K562 (cell line): ENCODE results near the gene APP. TPM values are rescaled to one million over a fixed set of nuclear protein-coding genes. Genes with fewer than 3 reads are reported as not detected.

Experiments used
- ATAC-seq: fragments of 200-7000 bp; cut with Tn5 transposase; 3 replicates; pipeline ENCODE4 v1.9.1; 2020; ENCODE audit warnings: moderate library complexity
- BruUV-seq: library from RNA; stranded (reverse); fragments of 400-500 nt; replicated peaks from 2 replicates; lab custom pipeline; 2021; lab: Mats Ljungman, UMichigan
- CTCF ChIA-PET: fragments of 300-600 bp; formaldehyde crosslinking; extraction: SDS; loops from one replicate; lab custom pipeline; 2021; ENCODE audit warnings: low intra/inter-chr PET ratio; lab: Yijun Ruan, JAX
- POLR2A ChIA-PET: fragments of 300-600, 350-650 bp; sonication (Branson Sonifier 250); formaldehyde crosslinking; extraction: SDS; loops from one replicate; lab custom pipeline; 2021; ENCODE audit warnings: antibody characterized with exemption, inconsistent platforms; lab: Yijun Ruan, JAX
- DNase-seq, 4 experiments: peaks; one replicate each; pipeline versions ENCODE4 v3.0.0 to v3.0.0-alpha.2; 2011 to 2018; ENCODE audit warnings: low spot score in 3 of 4, mixed read lengths in 3 of 4; ENCODE audit errors: extremely low read depth in 1 of 4
- FAIRE-seq: peaks from 2 replicates; lab custom pipeline; 2011; peaks lifted over from hg19 to GRCh38; lab: Jason Lieb, UNC
- H2AFZ ChIP-seq: 2 replicates; pipeline ENCODE4 v1.6.0; 2011; ENCODE audit warnings: low read depth, low read length, control low read depth, inconsistent platforms
- H3K27ac ChIP-seq: fragments of 200-600 bp; 3 replicates; pipeline ENCODE4 v1.8.0; 2011; ENCODE audit warnings: low read depth, mild to moderate bottlenecking, control low read depth, inconsistent platforms, low read length, moderate library complexity, mixed read lengths; ENCODE audit errors: extremely low read depth
- H3K27me3 ChIP-seq, 2 experiments: fragments of 300-600 bp in 1 of 2; 2 replicates in 1 of 2; 3 replicates in 1 of 2; pipeline versions ENCODE4 v1.6.0 to v1.8.0; 2011; ENCODE audit warnings: inconsistent platforms in 2 of 2, low read length in 2 of 2, mild to moderate bottlenecking in 1 of 2, mixed read lengths in 1 of 2, moderate library complexity in 1 of 2; ENCODE audit not compliant: control insufficient read depth in 2 of 2, insufficient read depth in 2 of 2
- H3K36me3 ChIP-seq: fragments of 300-600 bp; 3 replicates; pipeline ENCODE4 v1.8.0; 2011; ENCODE audit warnings: mild to moderate bottlenecking, low read length, inconsistent platforms; ENCODE audit not compliant: control insufficient read depth, insufficient read depth
- H3K4me1 ChIP-seq, 2 experiments: fragments of 200-600 bp in 1 of 2; replicated peaks in 1 of 2; 2 replicates in 1 of 2; 3 replicates in 1 of 2; pipeline versions ENCODE4 v1.5.1 to v1.8.0; 2011; ENCODE audit warnings: inconsistent platforms in 2 of 2, low read length in 2 of 2, mild to moderate bottlenecking in 1 of 2, mixed read lengths in 1 of 2, moderate library complexity in 1 of 2; ENCODE audit not compliant: control insufficient read depth in 2 of 2, insufficient read depth in 2 of 2
- H3K4me2 ChIP-seq: 2 replicates; pipeline ENCODE4 v1.6.1; 2011; ENCODE audit warnings: low read length, control low read depth, inconsistent platforms, mixed read lengths; ENCODE audit not compliant: insufficient read depth
- H3K4me3 ChIP-seq: fragments of 200-600 bp; sonication (generic), shearing (Covaris generic); 2 replicates; pipeline ENCODE4 v1.5.1; 2016; ENCODE audit warnings: control low read depth, inconsistent platforms
- H3K79me2 ChIP-seq: fragments of 200-600 bp; 3 replicates; pipeline ENCODE4 v1.8.0; 2011; ENCODE audit warnings: low read length, inconsistent platforms; ENCODE audit not compliant: control insufficient read depth, insufficient read depth
- H3K9ac ChIP-seq, 2 experiments: 2 replicates each; pipeline versions ENCODE4 v1.6.0 to v1.6.1; 2011; ENCODE audit warnings: low read depth in 2 of 2, low read length in 2 of 2, control low read depth in 1 of 2, inconsistent platforms in 1 of 2, mild to moderate bottlenecking in 1 of 2, mixed read lengths in 1 of 2; ENCODE audit not compliant: insufficient read depth in 1 of 2
- H3K9me1 ChIP-seq: one replicate; pipeline ENCODE4 v1.6.0; 2011; ENCODE audit warnings: inconsistent platforms, mild to moderate bottlenecking, low read length, moderate library complexity; ENCODE audit not compliant: control insufficient read depth, insufficient read depth
- H3K9me3 ChIP-seq: replicated peaks from 2 replicates; pipeline ENCODE4 v1.5.1; 2011; ENCODE audit warnings: low read depth, low read length, inconsistent platforms; ENCODE audit not compliant: control insufficient read depth, insufficient read depth
- H4K20me1 ChIP-seq: replicated peaks from 2 replicates; pipeline ENCODE4 v1.6.1; 2011; ENCODE audit warnings: low read length, inconsistent platforms, mixed read lengths; ENCODE audit not compliant: control insufficient read depth, insufficient read depth
- CBX5 ChIP-seq: IDR thresholded peaks from 2 replicates; pipeline ENCODE4 v1.6.1; 2014; ENCODE audit warnings: low read depth, borderline replicate concordance
- CEBPG ChIP-seq, 3 experiments: fragments of 200-800 bp in 1 of 3; sonication (Bioruptor generic) in 1 of 3; sonication (generic) in 1 of 3; formaldehyde crosslinking in 1 of 3; IDR thresholded peaks in 2 of 3; conservative IDR thresholded peaks in 1 of 3; 2 replicates each; pipeline versions ENCODE4 v1.6.1 to v1.8.0; 2016 to 2022; ENCODE audit warnings: missing compliant biosample characterization in 2 of 3, missing genetic modification characterization in 2 of 3, mild to moderate bottlenecking in 1 of 3, missing genetic modification reagents in 1 of 3
- HDAC8 ChIP-seq: fragments of 450-650 bp; IDR thresholded peaks from 2 replicates; pipeline ENCODE4 v1.6.1; 2016; ENCODE audit warnings: mild to moderate bottlenecking, missing genetic modification characterization, moderate library complexity, missing compliant biosample characterization
- JUNB ChIP-seq: fragments of 450-650 bp; formaldehyde crosslinking; conservative IDR thresholded peaks from 2 replicates; pipeline ENCODE4 v1.4.0; 2020; ENCODE audit warnings: mild to moderate bottlenecking
- MCM3 ChIP-seq: fragments of 450-650 bp; IDR thresholded peaks from 2 replicates; pipeline ENCODE4 v1.6.1; 2016
- MECOM ChIP-seq: fragments of 250-450 bp; sonication (Bioruptor Pico); IDR thresholded peaks from 2 replicates; pipeline ENCODE4 v1.8.0; 2022; ENCODE audit warnings: inconsistent platforms
- NCOA1 ChIP-seq: fragments of 450-650 bp; IDR thresholded peaks from 2 replicates; pipeline ENCODE4 v1.6.1; 2016; ENCODE audit warnings: low read depth
- RNF219 ChIP-seq: fragments of 250-450 bp; sonication (Bioruptor Pico); IDR thresholded peaks from 2 replicates; pipeline ENCODE4 v1.5.0; 2022; ENCODE audit warnings: mild to moderate bottlenecking
- TBL1XR1 ChIP-seq, 2 experiments: IDR thresholded peaks; 2 replicates each; pipeline ENCODE4 v1.6.1; 2012; ENCODE audit warnings: improper control_type of control experiment in 2 of 2, low read length in 2 of 2, mild to moderate bottlenecking in 1 of 2
- TSHZ1 ChIP-seq: fragments of 250-450 bp; sonication (Bioruptor Pico); IDR thresholded peaks from 2 replicates; pipeline ENCODE4 v1.4.0; 2020; ENCODE audit warnings: mild to moderate bottlenecking, moderate library complexity
- ZBTB11 ChIP-seq, 3 experiments: fragments of 200-800 bp in 1 of 3; fragments of 250-450 bp in 1 of 3; fragments of 450-650 bp in 1 of 3; sonication (Bioruptor Pico) in 1 of 3; sonication (Bioruptor generic) in 1 of 3; formaldehyde crosslinking in 1 of 3; IDR thresholded peaks; 2 replicates each; pipeline versions ENCODE4 v1.6.1 to v1.8.0; 2016 to 2022; ENCODE audit warnings: mild to moderate bottlenecking in 2 of 3, missing genetic modification characterization in 2 of 3, missing compliant biosample characterization in 1 of 3, moderate library complexity in 1 of 3
- ZFPM2 ChIP-seq: fragments of 250-450 bp; sonication (Bioruptor Pico); IDR thresholded peaks from 2 replicates; pipeline ENCODE4 v1.5.1; 2022; ENCODE audit warnings: mild to moderate bottlenecking
- ZNF134 ChIP-seq: fragments of 250-450 bp; sonication (Bioruptor Pico); conservative IDR thresholded peaks from 2 replicates; pipeline ENCODE4 v1.4.0; 2020
- ZNF785 ChIP-seq: fragments of 250-450 bp; sonication (Bioruptor Pico); IDR thresholded peaks from 2 replicates; pipeline ENCODE4 v1.4.0; 2020; ENCODE audit warnings: mild to moderate bottlenecking
- WGBS: fragments of 100-300 bp; shearing (Covaris generic); methylation state at CpG from one replicate; pipeline ENCODE4 v1.1.6; 2016; ENCODE audit warnings: low coverage, mixed read lengths; ENCODE audit not compliant: insufficient coverage; ENCODE audit errors: missing lambda C conversion rate; 5-methylcytosine and 5-hydroxymethylcytosine counted together
- in situ Hi-C: fragments of 300-500 bp; cut with MboI; formaldehyde crosslinking; loops from 4 replicates; pipeline ENCODE4 v1.15.0; 2018; ENCODE audit warnings: inconsistent platforms, mixed read lengths
- intact Hi-C: fragments of 100-400 bp; cut with micrococcal nuclease; formaldehyde crosslinking; loops from 2 replicates; pipeline ENCODE4 v1.14.2; 2022
- polyA plus RNA-seq, 8 experiments: library from polyadenylated mRNA; depleted of rRNA in 4 of 8; stranded (reverse) in 5 of 8; unstranded in 3 of 8; fragments of >200 nt; fragmentation: Nextera tagmentation in 2 of 8; fragmentation: Illumina TruSeq in 1 of 8; extraction: Ambion mirVana in 2 of 8; extraction: Trizol in 1 of 8; gene quantifications; 2 replicates each; pipeline versions ENCODE4 v1.2.1 to v1.2.3, GENCODE V29; 2011 to 2014; ENCODE audit warnings: inconsistent platforms in 1 of 8, missing spikeins in 1 of 8
- total RNA-seq, 7 experiments: library from RNA; depleted of rRNA in 6 of 7; stranded (reverse); fragments of >200 nt in 6 of 7; fragmentation: Illumina TruSeq in 2 of 7; extraction: Trizol in 2 of 7; gene quantifications; 2 replicates each; pipeline versions ENCODE4 v1.2.1 to v1.2.3, GENCODE V29; 2011 to 2021; ENCODE audit warnings: low replicate concordance in 1 of 7

The APP gene
- total and polyA plus RNA-seq, 9 of the 15 experiments (the other 6 are each of a cell fraction or from before 2014, with no cell fraction given), result 0.01 to 1.5 (median 0.16) TPM; not detected in 5

DNA sequence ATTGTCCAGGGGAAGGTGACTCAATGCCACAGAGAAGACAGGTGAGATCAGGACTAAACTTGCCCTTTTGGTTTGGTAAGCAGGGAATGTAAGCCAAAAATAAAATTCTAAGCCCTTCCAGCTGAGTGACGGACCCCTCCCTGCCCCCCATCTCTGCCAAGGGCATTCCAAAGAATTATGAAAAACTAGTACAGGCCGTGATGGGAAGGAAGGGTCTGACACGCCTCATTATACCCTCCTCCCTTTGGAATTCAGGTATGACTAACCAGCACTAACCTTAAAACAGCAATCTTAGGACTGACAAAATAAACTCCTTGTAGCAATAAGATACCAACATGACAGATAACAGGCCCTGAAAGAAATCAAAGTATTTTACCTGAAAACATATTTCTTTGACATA is 336.2 kb downstream of the APP start:
- CTCF ChIA-PET, result interaction anchor here (0.6 kb wide), 1 partner anchor 292 kb away, joined by 3 read pairs; no protein-coding TSS in a partner anchor
- Histone ChIP-seq H3K27ac (no peak overlapping the region), H3K9ac (no peak overlapping the region), H3K36me3 (no peaks in the 10 kb centered on the region), H3K9me1 (no peaks in the 10 kb centered on the region), H3K4me2 (no peak overlapping the region), H3K79me2 (no peaks in the 10 kb centered on the region), H3K27me3 (no peaks in the 10 kb centered on the region; a peak in 1 of 5 replicates), H2AFZ (no peak overlapping the region), H3K4me1 (no peaks in the 10 kb centered on the region), H4K20me1 (no peaks in the 10 kb centered on the region), H3K9me3 (no peaks in the 10 kb centered on the region), H3K4me3 (no peak overlapping the region)
- no peak for DNase-seq
- no peak for FAIRE-seq
- POLR2A ChIA-PET, result interaction anchor here (0.7 kb wide), 1 partner anchor 55 kb away, joined by 3 read pairs; no protein-coding TSS in a partner anchor
- 0% methylated on average over 3 of the region's 3 CpGs for WGBS
- no peak for ATAC-seq
- in situ Hi-C loops (no loop called here), intact Hi-C loops (no loop called here)
- TF ChIP-seq ZNF134 (CRISPR knock-in tag), result no peak
- no peak for TF ChIP-seq TSHZ1 (CRISPR knock-in tag)
- no peak for TF ChIP-seq CEBPG (CRISPR knock-in tag; IDR thresholded peaks at IDR 0.05)
- TF ChIP-seq CEBPG (tag; conservative IDR thresholded peaks at IDR 0.05 in 1 of 2, IDR thresholded peaks at IDR 0.05 in 1 of 2), result no peak
- no peak for TF ChIP-seq RNF219 (CRISPR knock-in tag)
- no peak for TF ChIP-seq NCOA1
- no peak for TF ChIP-seq ZNF785 (CRISPR knock-in tag)
- no peak for TF ChIP-seq HDAC8 (tag)
- TF ChIP-seq CBX5, result no peak
- TF ChIP-seq MECOM (CRISPR knock-in tag), result no peak
- no peak for TF ChIP-seq JUNB
- TF ChIP-seq TBL1XR1 (IDR thresholded peaks at IDR 0.05; ENCODE audit: low read length in 2 of 2), result no peak
- no peak for TF ChIP-seq ZBTB11 (CRISPR knock-in tag; IDR thresholded peaks at IDR 0.05)
- no peak for TF ChIP-seq MCM3
- TF ChIP-seq ZFPM2 (CRISPR knock-in tag), result no peak
- BruUV-seq, result no TSS peak
